HCT116 (cell line): ENCODE data around the gene PDE1A. TPM values are rescaled to one million over a fixed set of nuclear protein-coding genes. Genes with fewer than 3 reads are reported as not detected.

ENCODE experiments used
- ATAC-seq: fragments of 200-7000 bp; cut with Tn5 transposase; 2 replicates; pipeline ENCODE4 v1.9.1; 2020; ENCODE audit warnings: mild to moderate bottlenecking, moderate library complexity
- BruUV-seq: library from RNA; stranded (reverse); fragments of 400-500 nt; replicated peaks from 2 replicates; lab custom pipeline; 2021; lab: Mats Ljungman, UMichigan
- CTCF ChIA-PET: fragments of 300-600 bp; sonication (Branson Sonifier 250); formaldehyde crosslinking; loops from one replicate; lab custom pipeline; 2021; ENCODE audit warnings: antibody characterized with exemption; lab: Charles Lee
- POLR2A ChIA-PET: fragments of 300-600, 350-600 bp; sonication (Branson Sonifier 250); formaldehyde crosslinking; loops from one replicate; lab custom pipeline; 2021; ENCODE audit warnings: antibody characterized with exemption; lab: Charles Lee
- RAD21 ChIA-PET, 2 experiments: fragments of 300-600 bp; sonication (Branson Sonifier 250); formaldehyde crosslinking; loops; one replicate each; lab custom pipeline; 2023; ENCODE audit warnings: low total read pairs in 2 of 2; ENCODE audit not compliant: uncharacterized antibody in 2 of 2, unreplicated experiment in 2 of 2, low non-redundant PET in 1 of 2; lab: Charles Lee
- DNase-seq: peaks from one replicate; pipeline ENCODE4 v3.0.0-alpha.2; 2010; ENCODE audit warnings: low read depth, low spot score
- H2AFZ ChIP-seq: fragments of 200-600 bp; shearing (Covaris generic), sonication (generic); 2 replicates; pipeline ENCODE4 v1.6.1; 2017; ENCODE audit warnings: low read depth, mixed run types, mixed read lengths, antibody characterized with exemption, low read length; ENCODE audit not compliant: poor library complexity, severe bottlenecking
- H3K27ac ChIP-seq: 2 replicates; pipeline ENCODE4 v1.5.1; 2012; ENCODE audit warnings: low read depth, low read length
- H3K27me3 ChIP-seq: fragments of 200-600 bp; sonication (generic); 2 replicates; pipeline ENCODE4 v1.6.1; 2016; ENCODE audit warnings: mixed run types, low read length, mixed read lengths; ENCODE audit not compliant: insufficient read depth
- H3K36me3 ChIP-seq, 2 experiments: fragments of 200-500 bp in 1 of 2; fragments of 200-600 bp in 1 of 2; sonication (Bioruptor generic) in 1 of 2; sonication (generic) in 1 of 2; 2 replicates each; pipeline versions ENCODE4 v1.5.1 to v1.6.1; 2014 to 2016; ENCODE audit warnings: low read length in 2 of 2, inconsistent platforms in 1 of 2, mixed read lengths in 1 of 2, mixed run types in 1 of 2; ENCODE audit not compliant: insufficient read depth in 2 of 2, control insufficient read depth in 1 of 2
- H3K4me1 ChIP-seq, 2 experiments: fragments of 200-600 bp in 1 of 2; sonication (generic) in 1 of 2; 2 replicates each; pipeline versions ENCODE4 v1.5.1 to v1.6.1; 2012 to 2017; ENCODE audit warnings: low read length in 2 of 2, inconsistent platforms in 1 of 2, mild to moderate bottlenecking in 1 of 2, mixed read lengths in 1 of 2, mixed run types in 1 of 2, moderate library complexity in 1 of 2; ENCODE audit not compliant: insufficient read depth in 2 of 2, control insufficient read depth in 1 of 2
- H3K4me2 ChIP-seq: fragments of 200-600 bp; sonication (generic); 2 replicates; pipeline ENCODE4 v1.6.1; 2017; ENCODE audit warnings: mixed run types, low read length, mixed read lengths
- H3K4me3 ChIP-seq, 2 experiments: fragments of 200-600 bp in 1 of 2; sonication (generic) in 1 of 2; replicated peaks in 1 of 2; 2 replicates each; pipeline ENCODE4 v1.5.1; 2011 to 2016; ENCODE audit warnings: low read length in 2 of 2, control low read depth in 1 of 2, low read depth in 1 of 2, mild to moderate bottlenecking in 1 of 2, mixed read lengths in 1 of 2, mixed run types in 1 of 2
- H3K79me2 ChIP-seq: fragments of 200-600 bp; sonication (generic); 2 replicates; pipeline ENCODE4 v1.6.1; 2017; ENCODE audit warnings: mild to moderate bottlenecking, mixed run types, low read length, moderate library complexity, mixed read lengths; ENCODE audit not compliant: insufficient read depth
- H3K9ac ChIP-seq: fragments of 200-600 bp; sonication (generic); 2 replicates; pipeline ENCODE4 v1.6.1; 2016; ENCODE audit warnings: low read length, mixed read lengths
- H3K9me2 ChIP-seq: fragments of 200-600 bp; sonication (generic), shearing (Covaris generic); 2 replicates; pipeline ENCODE4 v1.6.1; 2017; ENCODE audit warnings: mixed run types, mild to moderate bottlenecking, moderate library complexity; ENCODE audit not compliant: insufficient read depth
- H3K9me3 ChIP-seq, 2 experiments: fragments of 200-500 bp in 1 of 2; fragments of 200-600 bp in 1 of 2; sonication (Bioruptor generic) in 1 of 2; sonication (generic) in 1 of 2; 2 replicates each; pipeline ENCODE4 v1.6.1; 2014 to 2017; ENCODE audit warnings: low read length in 2 of 2, mixed read lengths in 2 of 2, inconsistent platforms in 1 of 2, low read depth in 1 of 2, mild to moderate bottlenecking in 1 of 2, mixed run types in 1 of 2, moderate library complexity in 1 of 2; ENCODE audit not compliant: control insufficient read depth in 1 of 2, insufficient read depth in 1 of 2
- H4K20me1 ChIP-seq: fragments of 200-600 bp; sonication (generic), shearing (Covaris generic); 2 replicates; pipeline ENCODE4 v1.6.1; 2017; ENCODE audit warnings: mixed run types, mild to moderate bottlenecking, moderate library complexity; ENCODE audit not compliant: insufficient read depth
- ATF3 ChIP-seq: IDR thresholded peaks from 2 replicates; pipeline ENCODE4 v1.6.1; 2012
- ELF1 ChIP-seq: IDR thresholded peaks from 2 replicates; pipeline ENCODE4 v1.6.1; 2012; ENCODE audit warnings: low read depth, borderline replicate concordance
- EZH2 ChIP-seq: fragments of 200-600 bp; sonication (generic); IDR thresholded peaks from 2 replicates; pipeline ENCODE4 v1.6.1; 2017; ENCODE audit warnings: antibody characterized with exemption, mixed run types
- EZH2phosphoT487 ChIP-seq: fragments of 200-600 bp; IDR thresholded peaks from 2 replicates; pipeline ENCODE4 v1.6.1; 2018; ENCODE audit warnings: antibody characterized with exemption, borderline replicate concordance
- FOSL1 ChIP-seq: IDR thresholded peaks from 2 replicates; pipeline ENCODE4 v1.6.1; 2012; ENCODE audit warnings: low read depth
- POLR2A ChIP-seq: IDR thresholded peaks from 2 replicates; pipeline ENCODE4 v1.7.0; 2011; ENCODE audit warnings: borderline replicate concordance; ENCODE audit not compliant: insufficient read depth, insufficient read length; ENCODE audit errors: extremely low read depth
- RAD21 ChIP-seq: IDR thresholded peaks from 2 replicates; pipeline ENCODE4 v1.6.1; 2012; ENCODE audit warnings: low read depth, mild to moderate bottlenecking
- SRF ChIP-seq: IDR thresholded peaks from 2 replicates; pipeline ENCODE4 v1.6.1; 2012; ENCODE audit warnings: low read depth
- TCF7L2 ChIP-seq: IDR thresholded peaks from 2 replicates; pipeline ENCODE4 v1.7.0; 2011; ENCODE audit warnings: borderline replicate concordance, inconsistent platforms; ENCODE audit not compliant: insufficient read depth, insufficient read length; ENCODE audit errors: extremely low read depth
- YY1 ChIP-seq: IDR thresholded peaks from 2 replicates; pipeline ENCODE4 v1.6.1; 2011; ENCODE audit warnings: low read length, low read depth, moderate library complexity, mild to moderate bottlenecking; ENCODE audit not compliant: insufficient replicate concordance; ENCODE audit errors: extremely low read depth
- ZBTB33 ChIP-seq: IDR thresholded peaks from 2 replicates; pipeline ENCODE4 v1.6.1; 2011; ENCODE audit warnings: mild to moderate bottlenecking, low read length, moderate library complexity; ENCODE audit not compliant: insufficient replicate concordance; ENCODE audit errors: extremely low read depth
- ZFX ChIP-seq: fragments of 450-650 bp; IDR thresholded peaks from 2 replicates; pipeline ENCODE4 v1.6.1; 2017
- intact Hi-C: fragments of 100-400 bp; cut with micrococcal nuclease; formaldehyde crosslinking; loops from 2 replicates; pipeline ENCODE4 v1.10.0; 2022
- total RNA-seq: library from RNA; stranded (reverse); gene quantifications from one replicate; pipeline ENCODE4 v1.2.1, GENCODE V29; 2021; ENCODE audit not compliant: unreplicated experiment

The PDE1A gene
- total RNA-seq, 1 experiment from 2014 or later: 0.12 TPM

DNA sequence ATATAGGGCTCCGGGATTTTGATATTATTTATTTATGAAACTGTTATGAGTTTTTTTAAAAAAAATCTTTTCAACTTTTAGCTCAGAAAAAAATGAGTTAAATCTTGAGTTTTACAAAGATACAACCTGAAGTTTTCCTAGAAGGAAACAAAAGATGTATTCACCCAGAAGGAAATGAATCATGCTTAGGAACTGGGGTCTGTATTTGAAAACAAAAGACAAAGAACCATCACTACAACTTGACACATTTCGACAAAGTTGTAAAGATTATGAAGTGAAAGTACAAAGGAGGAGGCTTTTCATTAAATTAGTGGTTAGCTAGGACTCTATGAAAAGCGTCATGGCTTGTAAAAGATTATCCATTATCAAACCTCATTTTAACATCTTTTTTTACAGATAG, 143.3 kb downstream of the PDE1A start:
- DNase-seq (no peak), ATAC-seq (no peak)
- Histone ChIP-seq H3K27ac (no peak overlapping the region), H3K79me2 (no peaks in the 10 kb centered on the region), H4K20me1 (no peaks in the 10 kb centered on the region), H3K9ac (no peak overlapping the region), H3K9me3 (no peaks in the 10 kb centered on the region), H3K36me3 (no peaks in the 10 kb centered on the region), H3K4me1 (no peaks in the 10 kb centered on the region), H2AFZ (no peak overlapping the region), H3K9me2 (no peaks in the 10 kb centered on the region), H3K27me3 (no peaks in the 10 kb centered on the region), H3K4me3 (no peak overlapping the region), H3K4me2 (no peak overlapping the region)
- ChIA-PET POLR2A (no interaction called here), RAD21 (no interaction called here), CTCF (no interaction called here)
- TF ChIP-seq POLR2A (no peak), YY1 (no peak), ELF1 (no peak), TCF7L2 (no peak), ZFX (no peak), EZH2phosphoT487 (no peak), EZH2 (no peak), SRF (no peak), ATF3 (no peak), FOSL1 (no peak), ZBTB33 (no peak), RAD21 (no peak)
- no TSS peak for BruUV-seq
- intact Hi-C loops: no loop called here
